Globus pallidus (tissue), 1 donor: ENCODE measurements around the gene SKI.
A peak's percentile ranks its signal among the peaks of the same experiment; 100 is the strongest.
"Not testable (repeated sequence)": the region's sequence is repeated elsewhere in the genome, so short reads cannot be mapped to it uniquely, and the experiment has no call there.

Experiments
- DNase-seq: peaks from one replicate; pipeline ENCODE4 v3.0.0-alpha.2; 2015; ENCODE audit warnings: low spot score

SKI gene

DNA sequence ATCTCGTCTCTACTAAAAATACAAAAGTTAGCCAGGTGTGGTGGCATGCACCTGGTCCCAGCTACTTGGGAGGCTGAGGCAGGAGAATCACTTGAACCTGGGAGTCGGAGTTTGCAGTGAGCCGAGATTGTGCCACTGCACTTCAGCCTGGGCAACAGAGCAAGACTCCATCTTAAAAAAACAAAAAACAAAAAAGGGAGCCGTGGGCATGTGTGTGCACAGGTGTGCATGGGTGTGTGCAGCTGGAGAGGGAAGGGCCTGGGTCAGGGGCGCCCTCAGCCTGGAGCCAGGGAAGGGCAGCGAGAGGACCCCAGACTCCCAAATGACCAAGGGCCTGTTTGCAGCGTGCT, 18.9 kb downstream of the SKI start:
- not testable (repeated sequence) for DNase-seq

DNA sequence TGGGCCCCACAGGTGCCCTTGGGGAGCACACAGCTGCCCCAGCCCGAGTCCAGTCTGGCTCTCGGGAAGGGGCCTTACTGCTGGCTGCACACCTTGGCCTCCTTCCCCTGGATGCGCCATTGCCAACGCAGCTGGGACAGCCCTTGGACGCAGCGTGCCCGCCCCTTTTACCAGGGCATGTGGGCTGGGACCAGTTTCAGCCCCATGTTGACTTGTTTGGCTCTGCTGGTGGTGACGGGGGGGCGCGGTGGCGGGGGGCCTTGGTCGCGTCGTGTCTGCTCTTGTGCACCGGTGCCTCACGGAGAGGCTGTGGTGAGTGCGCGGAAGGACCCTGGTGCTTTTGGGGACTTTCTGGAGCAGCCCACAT, 19.6 kb downstream of the SKI start:
- no peak for DNase-seq

DNA sequence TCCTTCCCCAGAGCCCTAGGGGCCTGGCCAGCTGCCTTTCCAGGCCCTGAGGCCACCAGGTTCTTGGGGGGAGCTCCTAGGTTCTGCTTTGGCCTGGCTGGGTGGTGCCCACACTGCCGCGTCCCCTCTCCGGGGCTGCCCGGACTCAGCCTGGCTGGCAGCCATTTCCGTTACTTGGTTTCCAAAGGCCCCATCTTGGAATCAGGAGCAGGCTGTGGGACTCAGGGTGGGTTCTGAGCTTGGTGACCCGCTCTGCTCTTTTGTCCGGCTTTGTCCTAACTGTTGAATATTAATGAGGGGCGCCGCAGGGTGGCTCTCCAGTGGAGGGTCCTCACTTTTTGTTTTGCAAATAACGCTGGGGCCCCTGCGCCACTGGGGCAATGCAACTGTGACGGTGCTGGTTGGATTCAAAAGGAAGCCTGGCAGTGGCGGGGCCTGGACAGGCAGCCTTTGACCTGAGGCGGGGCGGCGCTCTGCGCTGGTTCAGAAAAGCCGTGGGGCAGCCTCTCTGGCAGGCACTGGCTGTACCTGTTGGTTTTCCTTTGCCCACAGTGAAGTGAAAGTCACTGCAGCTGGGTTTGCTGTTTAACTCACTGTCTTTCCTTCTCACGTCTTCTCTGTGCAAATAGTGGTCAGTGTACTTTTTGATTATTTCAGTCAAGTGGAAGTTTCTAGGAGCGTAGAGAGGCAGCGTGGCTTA, 20.2 kb downstream of the SKI start:
- DNase-seq, result no peak

DNA sequence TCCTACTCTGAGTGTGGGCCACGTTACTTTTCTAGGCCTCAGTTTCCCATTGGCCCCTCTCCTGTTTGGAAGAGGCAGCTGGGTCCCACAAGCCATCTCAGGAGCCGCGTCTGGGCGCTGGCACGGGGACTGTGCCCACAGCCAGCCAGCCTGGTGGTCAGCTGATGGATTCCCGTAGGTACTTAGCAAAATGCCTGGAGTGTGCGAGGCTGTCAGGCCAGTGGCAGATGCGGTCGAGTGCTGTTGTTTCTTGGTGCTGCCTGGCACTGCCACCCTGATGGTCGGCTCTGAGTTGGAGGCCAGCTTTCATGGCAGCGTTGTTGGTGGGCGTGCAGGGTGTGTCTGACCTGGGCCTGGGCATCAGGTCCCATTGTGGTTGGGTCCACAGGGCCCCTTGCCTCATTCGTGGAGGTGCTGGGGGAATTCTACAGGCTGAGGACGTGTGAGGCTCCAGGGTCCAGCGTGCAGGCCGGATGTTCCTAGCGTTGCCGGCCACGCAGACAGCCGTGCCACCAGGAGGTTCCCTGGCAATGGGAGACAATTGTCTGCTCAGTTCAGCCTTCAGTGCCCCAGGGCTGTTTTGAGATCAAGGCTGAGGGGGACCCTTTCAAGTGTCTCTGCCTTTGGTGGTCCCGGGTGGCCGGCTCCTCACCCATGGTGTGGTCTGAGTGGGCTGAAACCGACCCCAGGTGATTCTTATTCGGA, 20.9 kb downstream of the SKI start:
- no peak for DNase-seq

DNA sequence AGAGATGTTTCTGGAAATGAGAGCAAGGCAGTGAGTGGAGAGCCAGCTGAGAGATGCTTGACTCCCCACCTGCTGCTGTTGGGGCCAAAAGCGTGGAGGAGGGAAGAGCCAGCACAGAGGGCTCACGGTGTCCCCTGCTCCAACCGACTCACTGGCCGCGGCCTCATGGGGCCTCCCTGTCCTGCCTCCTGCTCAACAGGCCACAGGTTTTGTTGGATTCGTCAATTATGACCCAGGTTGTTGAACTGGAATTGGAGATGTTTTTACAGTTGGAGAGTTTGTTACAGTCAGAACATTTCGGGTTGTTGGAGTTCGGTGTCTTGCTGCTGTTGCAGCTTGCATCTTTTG, 21.4 kb downstream of the SKI start:
- DNase-seq, result no peak

DNA sequence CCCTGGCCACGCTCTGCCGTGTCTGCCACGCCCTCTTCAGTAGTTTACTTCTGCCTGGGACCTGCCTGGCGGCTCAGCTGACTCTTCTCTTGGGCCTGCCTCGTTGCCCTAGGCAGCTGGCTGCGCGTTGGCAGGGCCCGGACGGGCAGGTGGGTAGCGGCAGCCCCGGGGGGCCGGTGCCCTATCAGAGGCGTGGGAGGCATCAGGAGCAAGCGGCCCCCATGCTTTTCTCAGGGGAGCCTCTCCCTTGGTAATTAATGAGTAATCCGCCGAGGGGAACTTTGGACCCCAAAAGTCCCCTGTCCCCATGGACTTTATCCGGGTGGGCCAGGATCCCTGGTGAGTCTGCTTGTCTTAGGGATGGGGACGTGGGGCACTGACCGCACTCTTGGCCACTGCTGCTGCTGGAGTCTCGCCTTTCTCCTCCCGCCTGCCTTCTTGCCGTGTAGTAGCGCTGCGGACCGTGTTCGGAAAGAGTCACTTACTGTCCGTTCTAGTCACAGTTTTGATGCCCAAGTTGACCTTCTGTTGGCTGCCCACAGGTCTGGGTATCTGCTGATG, 22.7 kb downstream of the SKI start:
- DNase-seq, result no peak

DNA sequence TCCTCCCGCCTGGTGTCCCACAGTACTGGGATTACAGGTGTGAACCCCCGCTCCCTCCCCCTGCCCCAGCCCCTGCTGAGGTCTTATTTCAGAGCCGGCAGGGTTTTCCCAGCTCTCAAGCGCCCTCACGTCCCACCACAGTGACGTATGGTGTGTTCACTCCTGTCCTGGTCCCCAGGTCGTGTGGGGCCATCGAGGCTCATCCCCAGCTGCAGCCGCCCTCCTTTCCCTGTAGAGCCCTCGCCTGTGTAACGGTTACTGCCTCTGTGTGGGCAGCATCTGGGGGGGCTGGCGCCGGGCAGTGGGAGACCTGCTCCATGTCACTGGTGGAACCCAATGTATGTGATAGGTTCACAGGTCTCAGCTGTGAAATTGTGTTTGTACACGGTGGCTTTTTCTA, 23.2 kb downstream of the SKI start:
- no peak for DNase-seq

DNA sequence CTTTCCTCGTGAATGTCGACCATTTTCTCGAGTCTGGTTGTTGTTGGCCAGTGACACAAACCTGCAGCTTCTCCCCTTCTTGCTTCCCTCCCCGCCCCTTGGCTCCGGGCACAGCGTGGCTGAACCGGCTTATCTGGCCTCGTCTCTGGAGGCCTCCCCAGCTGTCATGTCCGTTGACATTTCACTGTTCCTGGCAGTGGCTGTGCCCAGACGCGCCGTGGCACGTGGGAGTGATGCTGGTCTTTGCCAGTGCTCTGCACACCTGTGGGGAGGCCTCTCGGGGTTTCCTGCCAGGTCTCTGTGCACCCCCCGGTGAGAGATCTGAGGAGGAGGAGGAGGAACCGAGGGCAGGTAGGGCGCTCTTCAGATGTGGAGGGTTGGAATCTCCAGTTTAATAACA, 23.7 kb downstream of the SKI start:
- DNase-seq, result no peak

DNA sequence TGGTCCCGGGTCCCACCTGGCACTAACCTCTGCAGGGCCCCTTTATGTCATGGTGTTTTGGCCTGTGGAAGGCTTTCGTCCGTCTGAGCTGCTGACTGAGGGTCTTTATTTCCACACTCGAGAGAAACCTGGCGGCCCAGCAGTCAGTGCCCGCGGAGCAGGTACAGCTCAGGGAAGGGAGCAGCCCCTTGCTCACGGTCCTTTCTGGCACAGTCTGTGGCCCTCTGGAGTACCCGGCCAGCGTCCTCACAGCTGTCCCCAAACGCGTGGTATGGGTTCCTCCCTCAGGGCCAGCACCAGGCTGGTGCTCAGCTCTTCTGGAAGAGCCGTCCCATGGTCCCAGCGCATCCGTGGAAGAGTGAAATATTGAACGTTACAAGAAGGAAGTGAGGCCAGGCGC, 24.3 kb downstream of the SKI start:
- DNase-seq, result no peak

DNA sequence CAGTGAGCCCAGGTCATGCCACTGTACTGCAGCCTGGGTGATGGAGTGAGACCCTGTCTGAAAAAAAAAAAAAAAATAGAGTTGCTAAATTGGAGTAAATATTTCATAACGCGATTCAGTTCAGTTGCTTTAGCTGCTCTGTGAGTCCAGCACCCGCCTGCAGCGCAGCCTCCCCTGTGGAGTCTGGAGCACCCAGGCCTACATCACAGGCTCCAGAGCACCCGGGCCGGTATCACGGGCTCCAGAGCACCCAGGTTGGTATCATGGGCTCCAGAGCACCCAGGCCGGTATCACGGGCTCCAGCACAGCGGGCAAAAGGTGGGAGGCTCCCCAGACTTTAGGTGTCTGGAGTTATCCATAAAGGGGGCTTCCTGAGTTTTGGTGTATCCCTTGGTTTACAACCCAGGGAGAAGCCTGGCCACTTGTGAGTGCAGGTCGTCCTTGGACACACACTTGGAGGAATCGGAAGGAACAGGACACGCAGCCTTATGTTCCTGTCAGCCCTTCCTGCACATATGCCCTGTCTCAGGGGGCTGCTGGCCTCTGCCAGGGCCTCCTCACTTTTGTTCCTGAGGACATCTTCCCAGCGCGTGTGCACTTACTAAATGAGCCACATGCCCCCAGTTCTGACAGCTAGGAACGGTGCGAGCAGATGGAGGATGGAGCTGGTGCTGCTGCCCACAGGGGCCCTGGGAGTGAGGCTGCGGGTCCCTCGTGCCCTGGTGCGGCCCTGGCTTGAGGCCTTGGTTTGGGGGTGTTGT, 25.1 kb downstream of the SKI start:
- no peak for DNase-seq

DNA sequence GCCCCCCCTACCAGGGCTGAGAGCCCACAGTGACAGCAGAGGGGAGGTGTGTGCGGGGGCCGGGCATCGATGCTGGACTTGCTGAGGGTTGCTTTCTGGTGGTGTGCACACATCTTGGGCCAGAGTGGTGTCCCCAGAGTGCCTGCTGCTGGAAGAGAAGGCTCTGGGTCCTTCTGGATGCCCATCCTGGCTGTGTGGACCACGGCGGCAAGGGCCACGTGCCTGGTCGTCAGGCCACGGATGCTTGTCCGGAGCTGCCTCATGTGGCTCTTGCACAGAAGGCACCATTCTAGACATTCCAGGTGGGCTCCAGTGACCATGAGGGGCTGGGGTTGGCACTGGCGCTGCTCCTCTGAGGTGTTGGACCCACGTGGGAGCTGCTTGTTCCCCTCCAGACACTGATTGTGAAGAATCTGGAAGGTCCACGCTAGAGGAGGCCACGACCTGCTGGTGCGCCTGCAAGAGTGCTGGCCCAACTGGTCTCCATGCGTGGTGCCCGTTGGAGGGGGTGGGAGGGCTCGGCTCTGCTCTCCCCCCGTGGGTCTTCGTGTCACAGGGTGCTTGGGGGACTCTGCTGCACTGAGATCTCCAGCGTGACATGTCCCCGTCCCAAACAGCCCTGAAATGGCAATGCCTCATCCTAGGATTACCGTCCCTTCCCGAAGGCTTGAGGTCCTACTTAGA, 25.8 kb downstream of the SKI start:
- no peak for DNase-seq

DNA sequence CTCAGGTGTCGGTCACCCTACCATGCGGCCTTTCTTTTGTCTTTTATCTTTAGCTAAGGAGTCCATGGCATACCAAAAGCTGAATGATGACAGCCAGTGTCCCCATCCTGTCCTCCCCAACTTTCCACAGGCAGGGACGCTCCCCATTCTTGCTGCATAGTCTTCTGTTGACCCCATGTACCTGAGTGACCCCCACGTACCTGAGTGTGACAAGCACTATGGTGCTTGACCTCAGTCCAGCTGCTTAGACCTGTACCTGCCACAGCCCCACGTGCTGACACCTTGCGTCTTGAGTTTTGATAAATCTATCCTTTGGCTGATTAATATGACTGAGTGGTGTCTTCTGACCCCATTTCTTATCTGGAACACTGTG, 26.9 kb downstream of the SKI start:
- no peak for DNase-seq

DNA sequence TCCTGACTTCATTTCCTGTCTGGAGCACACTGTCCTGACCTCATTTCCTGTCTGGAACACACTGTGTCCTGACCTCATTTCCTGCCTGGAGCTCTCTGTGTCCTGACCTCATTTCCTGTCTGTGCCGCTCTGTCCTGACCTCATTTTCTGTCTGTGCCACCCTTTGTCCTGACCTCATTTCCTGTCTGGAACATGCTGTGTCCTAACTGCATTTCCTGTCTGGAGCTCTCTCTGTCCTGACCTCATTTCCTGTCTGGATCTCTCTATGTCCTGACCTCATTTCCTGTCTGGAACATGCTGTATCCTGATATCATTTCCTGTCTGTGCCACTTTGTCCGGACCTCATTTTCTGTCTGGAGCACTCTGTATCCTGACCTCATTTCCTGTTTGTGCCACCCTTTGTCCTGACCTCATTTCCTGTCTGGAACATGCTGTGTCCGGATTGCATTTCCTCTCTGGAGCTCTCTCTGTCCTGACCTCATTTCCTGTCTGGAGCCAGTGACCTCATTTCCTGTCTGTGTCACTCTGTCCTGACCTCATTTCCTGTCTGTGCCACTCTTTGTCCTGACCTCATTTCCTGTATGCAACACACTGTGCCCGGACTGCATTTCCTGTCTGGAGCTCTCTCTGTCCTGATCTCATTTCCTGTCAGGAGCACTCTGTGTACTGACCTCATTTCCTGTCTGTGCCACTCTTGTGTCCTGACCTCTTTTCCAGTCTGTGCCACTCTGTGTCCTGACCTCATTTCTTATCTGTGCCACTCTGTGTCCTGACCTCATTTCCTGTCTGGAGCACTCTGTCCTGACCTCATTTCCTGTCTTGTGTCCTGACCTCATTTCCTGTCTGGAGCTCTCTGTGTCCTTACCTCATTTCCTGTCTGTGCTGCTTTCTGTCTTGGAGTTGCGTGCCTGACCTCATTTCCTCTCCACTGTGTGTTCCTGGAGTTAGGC, 27.6 kb downstream of the SKI start:
- no peak for DNase-seq

DNA sequence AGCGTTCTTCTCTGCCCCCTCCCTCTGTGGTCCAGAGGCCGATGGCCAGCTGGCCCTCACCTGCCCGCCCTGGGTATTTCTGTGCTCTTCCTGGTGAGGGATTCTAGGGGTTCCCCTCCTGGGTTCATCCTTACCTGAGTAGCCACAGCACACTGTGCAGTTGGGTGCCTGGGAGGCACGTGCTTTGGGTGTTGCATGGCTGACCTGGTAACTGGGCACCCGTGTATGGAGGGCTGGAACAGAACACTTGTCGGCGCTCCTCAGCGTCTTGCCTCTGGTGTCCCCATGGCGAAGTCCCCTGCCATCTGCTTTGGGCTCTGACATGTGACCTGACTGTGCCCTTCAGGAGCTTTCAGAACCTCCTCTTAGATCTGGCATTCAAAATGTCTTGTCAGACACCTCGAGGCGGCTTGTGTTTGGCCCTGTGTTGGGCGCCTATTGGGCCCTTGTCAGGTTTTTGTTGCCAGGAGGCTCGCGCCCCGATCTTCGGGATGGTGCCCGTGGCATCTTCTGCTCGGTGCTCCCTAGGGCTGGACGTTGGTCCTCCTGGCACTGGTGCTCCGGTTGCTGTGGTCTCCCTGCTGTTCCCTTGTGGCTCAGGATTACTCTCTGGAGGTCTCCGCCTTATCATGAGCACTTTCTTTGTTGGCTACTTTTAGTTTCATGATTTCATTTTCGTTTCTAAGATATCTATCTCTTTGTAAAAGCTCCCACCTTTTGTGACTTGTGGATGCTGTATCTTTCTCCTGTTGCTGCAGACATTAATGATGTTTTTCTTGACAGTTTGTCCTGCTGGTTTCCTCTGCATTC, 28.5 kb downstream of the SKI start:
- no peak for DNase-seq

DNA sequence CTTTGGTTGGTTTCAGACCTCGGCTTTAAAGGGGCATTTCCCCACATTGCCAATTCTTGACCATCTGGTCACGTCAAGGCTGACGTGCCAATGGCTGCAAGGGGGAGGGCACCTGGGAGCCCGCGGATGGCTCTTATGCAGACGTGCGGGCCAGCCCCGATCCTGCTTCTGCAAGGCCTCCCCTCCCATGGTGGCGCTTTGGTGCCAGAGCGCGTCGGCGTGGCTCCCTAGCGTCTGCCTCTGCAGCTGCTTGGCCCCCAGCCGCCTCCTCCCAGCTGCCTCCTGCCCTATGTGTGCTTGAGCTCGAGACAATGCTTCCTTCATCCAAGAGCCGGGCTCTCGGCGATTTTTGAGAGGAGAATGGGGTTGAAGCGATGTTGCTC, 29.1 kb downstream of the SKI start:
- DNase-seq, result peak; percentile 95

DNA sequence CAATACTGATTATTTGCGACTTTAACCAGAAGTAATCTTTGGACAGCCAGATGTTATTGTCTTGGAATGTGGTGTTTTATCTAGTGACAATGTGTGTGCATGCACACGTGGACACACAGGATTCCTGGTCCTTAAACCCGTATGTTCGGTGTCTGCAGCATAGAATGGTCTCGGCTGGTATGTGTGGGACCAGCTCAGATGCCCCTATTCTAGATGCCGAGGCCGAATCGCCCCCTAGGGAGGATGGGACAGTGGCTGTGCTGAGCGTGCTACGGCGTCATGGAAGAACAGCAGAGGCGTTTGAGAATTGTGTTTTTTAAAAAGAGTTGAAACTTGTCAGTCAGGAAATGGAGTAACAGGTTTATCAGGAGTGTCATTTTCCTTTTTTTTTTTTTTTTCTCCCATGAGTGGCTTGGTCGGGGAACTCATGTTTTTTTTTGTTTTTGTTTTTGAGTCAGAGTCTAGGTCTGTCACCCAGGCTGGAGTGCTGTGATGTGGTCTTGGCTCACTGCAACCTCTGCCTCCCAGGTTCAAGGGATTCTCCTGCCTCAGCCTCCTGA, 30.1 kb downstream of the SKI start:
- no peak for DNase-seq

DNA sequence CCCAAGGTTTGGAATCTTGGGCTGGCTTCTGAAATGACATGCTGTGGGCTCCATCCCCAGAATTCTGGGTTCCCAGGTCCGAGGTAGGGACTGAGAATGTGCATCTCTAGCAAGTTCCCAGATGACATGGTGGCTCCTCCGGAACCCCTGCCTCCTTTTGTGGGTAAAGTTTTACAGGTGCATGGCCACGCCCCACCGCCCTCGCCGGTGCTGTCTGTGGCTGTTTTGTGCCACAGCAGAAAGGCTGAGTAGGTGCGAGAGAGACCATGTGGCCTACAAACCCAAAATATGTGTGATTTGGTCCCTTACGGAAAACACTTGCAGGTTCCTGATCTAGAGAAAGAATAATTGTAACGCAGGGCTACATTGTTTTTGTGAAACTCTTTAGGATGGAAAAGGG, 30.9 kb downstream of the SKI start:
- no peak for DNase-seq

DNA sequence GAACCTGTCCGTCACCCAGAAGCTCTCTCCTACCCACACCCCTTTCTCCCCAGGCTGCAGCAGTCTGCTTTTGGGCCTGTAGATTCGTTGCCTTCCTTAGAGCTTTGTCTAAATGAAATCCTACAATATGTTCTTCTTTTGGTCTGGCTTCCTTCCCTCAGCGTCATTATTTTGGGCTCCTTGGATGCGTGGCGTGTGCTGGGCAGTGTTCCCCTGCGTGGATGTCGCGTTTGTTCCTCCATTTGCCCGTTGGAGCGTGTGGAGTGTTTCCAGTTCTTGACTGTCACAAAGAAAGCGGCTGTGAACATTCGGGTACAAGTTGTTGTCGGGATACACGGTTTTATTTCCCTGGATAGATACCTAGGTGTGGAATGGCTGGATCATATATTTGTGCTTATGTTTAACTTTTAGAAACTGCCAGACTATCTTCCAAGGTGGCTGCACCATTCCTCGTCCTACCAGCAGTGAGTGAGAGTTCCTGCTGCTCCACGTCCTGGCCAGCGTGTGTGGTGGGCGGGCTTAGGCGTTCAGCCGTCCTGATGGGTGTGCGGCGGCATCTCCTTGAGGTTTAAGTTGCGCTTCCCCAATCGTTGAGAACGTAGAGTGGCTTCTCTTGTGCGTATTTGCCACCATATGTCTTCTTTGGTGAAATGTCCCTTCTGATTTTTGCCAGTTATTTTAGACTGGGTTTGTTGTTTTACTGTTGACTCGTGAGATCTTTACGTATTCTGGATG, 31.7 kb downstream of the SKI start:
- peak; percentile 65 for DNase-seq

DNA sequence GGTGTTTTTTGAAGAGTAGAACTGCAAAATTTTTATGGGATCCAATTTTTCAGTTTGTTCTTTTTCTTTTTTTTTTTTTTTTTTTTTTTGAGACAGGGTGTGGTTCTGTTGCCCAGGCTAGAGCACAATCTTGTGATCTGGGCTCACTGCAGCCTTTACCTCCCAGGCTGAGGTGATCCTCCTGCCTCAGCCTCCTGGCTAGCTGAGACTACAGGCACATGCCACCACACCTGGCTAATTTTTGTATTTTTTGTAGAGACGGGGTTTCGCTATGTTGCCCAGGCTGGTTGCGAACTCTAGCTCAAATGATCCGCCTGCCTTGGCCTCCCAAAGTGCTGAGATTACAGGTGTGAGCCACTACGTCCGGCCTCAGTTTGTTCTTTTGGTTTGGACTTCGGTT, 32.4 kb downstream of the SKI start:
- not testable (repeated sequence) for DNase-seq

DNA sequence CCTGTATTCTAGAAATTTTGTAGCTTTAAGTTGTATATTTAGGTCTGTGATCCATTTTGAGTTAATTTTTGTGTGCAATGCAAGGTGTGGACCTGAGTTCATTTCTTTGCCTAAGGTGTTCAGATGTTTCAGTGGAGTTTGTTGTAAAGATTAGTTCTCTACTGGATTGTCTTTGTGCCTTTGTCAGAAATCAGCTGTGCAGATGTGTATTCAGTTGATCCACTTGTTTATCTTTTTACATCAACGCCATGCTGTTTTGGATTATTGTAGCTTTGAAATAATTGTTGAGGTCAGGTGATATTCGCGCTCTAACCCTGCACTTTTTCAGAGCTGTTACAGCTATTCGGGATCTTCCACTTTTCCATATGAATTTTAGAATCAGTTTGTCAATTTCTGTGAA, 32.8 kb downstream of the SKI start:
- no peak for DNase-seq
